Tibial nerve (tissue), 4 donors: ENCODE measurements around the gene TOM1L2. TPM values are rescaled to one million over a fixed set of nuclear protein-coding genes. Genes with fewer than 3 reads are reported as not detected.

Experiments
- DNase-seq, 2 donors: peaks; one replicate each; pipeline ENCODE4 v3.0.0-alpha.2; 2019; ENCODE audit warnings: low spot score in 2 of 2
- H3K27ac ChIP-seq, 4 donors: fragments of 200-600 bp; sonication (generic) in 3 of 4; one replicate each; pipeline ENCODE4 v1.5.1; 2017 to 2019; ENCODE audit warnings: mild to moderate bottlenecking in 1 of 4
- H3K27me3 ChIP-seq, 2 donors: fragments of 200-600 bp; sonication (generic) in 1 of 2; one replicate each; pipeline versions ENCODE4 v1.5.1 to v1.6.0; 2017 to 2019
- H3K36me3 ChIP-seq, 3 donors: fragments of 200-600 bp; sonication (generic); one replicate each; pipeline ENCODE4 v1.5.1; 2018 to 2019
- H3K4me1 ChIP-seq, 4 donors: fragments of 200-600 bp; sonication (generic) in 3 of 4; one replicate each; pipeline ENCODE4 v1.5.1; 2017 to 2019
- H3K4me3 ChIP-seq, 4 donors: fragments of 200-600 bp; sonication (generic) in 3 of 4; one replicate each; pipeline ENCODE4 v1.5.1; 2017 to 2019; ENCODE audit warnings: mild to moderate bottlenecking in 1 of 4, moderate library complexity in 1 of 4
- H3K9me3 ChIP-seq, 4 donors: fragments of 200-600 bp; sonication (generic) in 3 of 4; one replicate each; pipeline ENCODE4 v1.5.1; 2017 to 2019
- CTCF ChIP-seq, 5 experiments: fragments of 200-600 bp in 3 of 5; fragments of 450-650 bp in 2 of 5; sonication (generic) in 3 of 5; IDR thresholded peaks; one replicate each; pipeline ENCODE4 v1.5.1; 2016 to 2019; ENCODE audit warnings: antibody characterized with exemption in 5 of 5, mild to moderate bottlenecking in 3 of 5, moderate library complexity in 2 of 5
- EP300 ChIP-seq, 2 donors: sonication (generic); formaldehyde crosslinking; IDR thresholded peaks; one replicate each; pipeline ENCODE4 v1.6.1; 2017; ENCODE audit warnings: antibody characterized with exemption in 2 of 2, mild to moderate bottlenecking in 1 of 2
- POLR2A ChIP-seq, 2 donors: fragments of 450-650 bp; IDR thresholded peaks; one replicate each; pipeline ENCODE4 v1.6.1; 2017; ENCODE audit warnings: antibody characterized with exemption in 2 of 2, mild to moderate bottlenecking in 2 of 2, moderate library complexity in 2 of 2
- WGBS, 2 donors: methylation state at CpG; one replicate each; pipeline ENCODE4 v1.1.5; 2018; 5-methylcytosine and 5-hydroxymethylcytosine counted together
- total RNA-seq, 4 donors: library from RNA; depleted of rRNA; stranded (reverse); fragments of >200 nt; gene quantifications; one replicate each; pipeline ENCODE4 v1.1.0, GENCODE V29; 2016

The TOM1L2 gene
- total RNA-seq, 4 donors from 2014 or later: 83.4 to 109 (median 96.8) TPM

GRCh38 chr17:17859909-17860765 is 112.1 kb downstream of the TOM1L2 start:
- peak in 1 of 2 donors; percentile 62 for TF ChIP-seq EP300 (IDR thresholded peaks at IDR 0.05)
- TF ChIP-seq CTCF (IDR thresholded peaks at IDR 0.05): peak; percentile 91 to 99 (median 96)
- no peak for TF ChIP-seq POLR2A (IDR thresholded peaks at IDR 0.05)
- H3K4me3 ChIP-seq: no peak overlapping the region
- no peaks in the 10 kb centered on the region for H3K27me3 ChIP-seq
- peak in 1 of 2 donors; percentile 59 for DNase-seq
- peak overlapping the region; percentile 60 to 85 (median 68) for H3K27ac ChIP-seq
- H3K9me3 ChIP-seq: no peaks in the 10 kb centered on the region
- H3K36me3 ChIP-seq: peaks cover 0 to 24% (median 0%) of the 10 kb centered on the region in 3 donors
- 32 to 34% methylated on average over 7 to 8 of the region's 9 CpGs for WGBS, 2 donors
- H3K4me1 ChIP-seq: peaks cover 0 to 56% (median 28%) of the 10 kb centered on the region in 4 donors

GRCh38 chr17:17857496-17857895 is 114.7 kb downstream of the TOM1L2 start:
- Histone ChIP-seq H3K36me3 (peaks cover 0 to 15% (median 0%) of the 10 kb centered on the region in 3 donors), H3K4me3 (no peak overlapping the region), H3K9me3 (no peaks in the 10 kb centered on the region), H3K4me1 (peaks cover 0 to 74% (median 32%) of the 10 kb centered on the region in 4 donors), H3K27me3 (no peaks in the 10 kb centered on the region), H3K27ac (peak overlapping the region in 2 of 4 donors; percentile 57 to 74)
- 88 to 91% methylated on average over 4 of the region's 4 CpGs for WGBS, 2 donors
- no peak for TF ChIP-seq EP300 (IDR thresholded peaks at IDR 0.05)
- no peak for TF ChIP-seq CTCF (IDR thresholded peaks at IDR 0.05)
- TF ChIP-seq POLR2A (IDR thresholded peaks at IDR 0.05): no peak
- DNase-seq: no peak

GRCh38 chr17:17856386-17856785 is 115.8 kb downstream of the TOM1L2 start:
- TF ChIP-seq CTCF (IDR thresholded peaks at IDR 0.05): no peak
- TF ChIP-seq POLR2A (IDR thresholded peaks at IDR 0.05): no peak
- no peak for TF ChIP-seq EP300 (IDR thresholded peaks at IDR 0.05)
- no peak overlapping the region for H3K4me3 ChIP-seq
- H3K9me3 ChIP-seq: no peaks in the 10 kb centered on the region
- 65 to 74% methylated on average over 2 of the region's 2 CpGs for WGBS, 2 donors
- H3K27ac ChIP-seq: peak overlapping the region; percentile 1 to 95 (median 41)
- H3K27me3 ChIP-seq: no peaks in the 10 kb centered on the region
- peaks cover 0 to 72% (median 31%) of the 10 kb centered on the region in 4 donors for H3K4me1 ChIP-seq
- H3K36me3 ChIP-seq: peaks cover 0 to 10% (median 0%) of the 10 kb centered on the region in 3 donors
- no peak for DNase-seq

- H3K27ac ChIP-seq: peak overlapping the region; percentile 1 to 95 (median 41)
- DNase-seq: no peak
- H3K36me3 ChIP-seq: peaks cover 0 to 6% (median 0%) of the 10 kb centered on the region in 3 donors
- H3K27me3 ChIP-seq: no peaks in the 10 kb centered on the region
- H3K4me1 ChIP-seq: peaks cover 0 to 72% (median 30%) of the 10 kb centered on the region in 4 donors
- no peaks in the 10 kb centered on the region for H3K9me3 ChIP-seq
- 22 to 28% methylated on average over 2 to 3 of the region's 3 CpGs for WGBS, 2 donors
- TF ChIP-seq POLR2A (IDR thresholded peaks at IDR 0.05) (no peak), EP300 (IDR thresholded peaks at IDR 0.05) (no peak), CTCF (IDR thresholded peaks at IDR 0.05) (no peak)
- H3K4me3 ChIP-seq: no peak overlapping the region
These were observed 116.2 kb downstream of the TOM1L2 start for GRCh38 chr17:17855976-17856375.
